Activated B cell treated with CpG ODN at 0.5 μM for 24 hours (primary cell): ENCODE data around the gene PIEZO2. TPM values are rescaled to one million over a fixed set of nuclear protein-coding genes. Genes with fewer than 3 reads are reported as not detected.

ENCODE experiments used
- ATAC-seq: fragments of 200-7000 bp; cut with Tn5 transposase; one replicate; pipeline ENCODE4 v1.10.0; 2021; ENCODE audit warnings: low read depth, mild to moderate bottlenecking, moderate library complexity
- CTCF ChIA-PET: fragments of 350-600 bp; sonication (Branson Sonifier 250); formaldehyde crosslinking; loops from one replicate; lab custom pipeline; 2021; ENCODE audit warnings: antibody characterized with exemption; lab: Charles Lee
- POLR2A ChIA-PET: fragments of 350-600 bp; sonication (Branson Sonifier 250); formaldehyde crosslinking; loops from one replicate; lab custom pipeline; 2021; ENCODE audit warnings: antibody characterized with exemption; lab: Charles Lee
- DNase-seq: peaks from one replicate; pipeline ENCODE4 v3.0.0; 2022
- H3K27ac Mint-ChIP-seq: one replicate; pipeline ENCODE4 v1.8.0; 2020; ENCODE audit warnings: mixed read lengths
- H3K27me3 Mint-ChIP-seq: one replicate; pipeline ENCODE4 v1.8.0; 2021; ENCODE audit warnings: mixed read lengths
- H3K36me3 Mint-ChIP-seq: one replicate; pipeline ENCODE4 v1.8.0; 2021; ENCODE audit warnings: low read depth, mixed read lengths
- H3K4me1 Mint-ChIP-seq: one replicate; pipeline ENCODE4 v1.8.0; 2021; ENCODE audit warnings: mixed read lengths
- H3K4me3 Mint-ChIP-seq: one replicate; pipeline ENCODE4 v1.8.0; 2020; ENCODE audit warnings: mild to moderate bottlenecking, mixed read lengths
- H3K9me3 Mint-ChIP-seq: one replicate; pipeline ENCODE4 v1.8.0; 2020; ENCODE audit warnings: mixed read lengths
- CTCF ChIP-seq: fragments of 200-600 bp; IDR thresholded peaks from one replicate; pipeline ENCODE4 v1.8.0; 2022; ENCODE audit warnings: antibody characterized with exemption, mild to moderate bottlenecking
- intact Hi-C: fragments of 100-400 bp; cut with micrococcal nuclease; formaldehyde crosslinking; loops from one replicate; pipeline ENCODE4 v1.15.1; 2024
- total RNA-seq: library from RNA; stranded (reverse); gene quantifications from 2 replicates; pipeline ENCODE4 v1.2.3, GENCODE V29; 2022

Gene PIEZO2
- total RNA-seq, 1 donor from 2014 or later = not detected

GRCh38 chr18:10670856-10671255, 478.5 kb downstream of the PIEZO2 start:
- no peak for TF ChIP-seq CTCF
- intact Hi-C loops = no loop called here
- ChIA-PET POLR2A (no interaction called here), CTCF (interaction anchor here (1.0 kb wide), 2 partner anchors 16 to 110 kb away, joined by 3 read pairs; no protein-coding TSS in a partner anchor)
- ATAC-seq (no peak), DNase-seq (no peak)
- no peaks in the 10 kb centered on the region for H3K27me3 Mint-ChIP-seq
- H3K4me1 Mint-ChIP-seq = no peaks in the 10 kb centered on the region
- H3K36me3 Mint-ChIP-seq = no peaks in the 10 kb centered on the region
- no peak overlapping the region for H3K27ac Mint-ChIP-seq
- no peaks in the 10 kb centered on the region for H3K9me3 Mint-ChIP-seq
- no peak overlapping the region for H3K4me3 Mint-ChIP-seq

- H3K36me3 Mint-ChIP-seq = no peaks in the 10 kb centered on the region
- H3K9me3 Mint-ChIP-seq = no peaks in the 10 kb centered on the region
- ATAC-seq = no peak
- POLR2A ChIA-PET = no interaction called here
- CTCF ChIA-PET = interaction anchor here (1.0 kb wide), 1 partner anchor 109 kb away, joined by 3 read pairs; no protein-coding TSS in a partner anchor
- intact Hi-C loops = no loop called here
- no peaks in the 10 kb centered on the region for H3K4me1 Mint-ChIP-seq
- TF ChIP-seq CTCF = no peak
- no peak for DNase-seq
- H3K4me3 Mint-ChIP-seq = no peak overlapping the region
- H3K27me3 Mint-ChIP-seq = peaks cover 7% of the 10 kb centered on the region
- no peak overlapping the region for H3K27ac Mint-ChIP-seq
Observed at GRCh38 chr18:10669441-10670100, 479.8 kb downstream of the PIEZO2 start.

- Mint-ChIP-seq H3K9me3 (no peaks in the 10 kb centered on the region), H3K27ac (no peak overlapping the region), H3K36me3 (no peaks in the 10 kb centered on the region), H3K4me3 (no peak overlapping the region), H3K27me3 (peaks cover 14% of the 10 kb centered on the region), H3K4me1 (no peaks in the 10 kb centered on the region)
- ChIA-PET CTCF (no interaction called here), POLR2A (no interaction called here)
- no peak for DNase-seq
- TF ChIP-seq CTCF = no peak
- intact Hi-C loops = no loop called here
- ATAC-seq = no peak
Observed at GRCh38 chr18:10663750-10664149, 485.6 kb downstream of the PIEZO2 start.

GRCh38 chr18:10661317-10661716, 488.1 kb downstream of the PIEZO2 start:
- H3K4me3 Mint-ChIP-seq = no peak overlapping the region
- DNase-seq (no peak), ATAC-seq (no peak)
- no peaks in the 10 kb centered on the region for H3K9me3 Mint-ChIP-seq
- intact Hi-C loops = no loop called here
- no peak for TF ChIP-seq CTCF
- CTCF ChIA-PET = no interaction called here
- H3K27ac Mint-ChIP-seq = no peak overlapping the region
- no peaks in the 10 kb centered on the region for H3K4me1 Mint-ChIP-seq
- H3K36me3 Mint-ChIP-seq = no peaks in the 10 kb centered on the region
- POLR2A ChIA-PET = no interaction called here
- H3K27me3 Mint-ChIP-seq = peaks cover 14% of the 10 kb centered on the region

GRCh38 chr18:10660179-10660884, 489.0 kb downstream of the PIEZO2 start:
- no peak for DNase-seq
- H3K4me1 Mint-ChIP-seq = no peaks in the 10 kb centered on the region
- peaks cover 12% of the 10 kb centered on the region for H3K27me3 Mint-ChIP-seq
- ATAC-seq = no peak
- H3K9me3 Mint-ChIP-seq = no peaks in the 10 kb centered on the region
- no peaks in the 10 kb centered on the region for H3K36me3 Mint-ChIP-seq
- CTCF ChIA-PET = no interaction called here
- no peak for TF ChIP-seq CTCF
- no peak overlapping the region for H3K27ac Mint-ChIP-seq
- POLR2A ChIA-PET = no interaction called here
- H3K4me3 Mint-ChIP-seq = no peak overlapping the region
- intact Hi-C loops = no loop called here
